NCI-H2081 treated with DMSO at 0.1 percent for 48 hours (cell line): Measurements from ENCODE around the gene ARHGAP9.

ENCODE experiments used
- DNase-seq: peaks from one replicate; lab custom pipeline; 2025; lab: John Stamatoyannopoulos, UW

The ARHGAP9 gene

GRCh38 chr12:57472391-57472790 lies 7.3 kb downstream of the ARHGAP9 start:
- no peak for DNase-seq

- DNase-seq: no peak
Measured at GRCh38 chr12:57471661-57472060, 8.0 kb downstream of the ARHGAP9 start.

- no peak for DNase-seq
Measured at GRCh38 chr12:57470970-57471656, 8.6 kb downstream of the ARHGAP9 start.

GRCh38 chr12:57470286-57470969 lies 9.2 kb downstream of the ARHGAP9 start:
- DNase-seq: no peak

- DNase-seq: no peak
Measured at GRCh38 chr12:57469296-57470164, 10.1 kb downstream of the ARHGAP9 start.

GRCh38 chr12:57467915-57468314 lies 11.8 kb downstream of the ARHGAP9 start:
- DNase-seq: no peak

- DNase-seq: no peak
Measured at GRCh38 chr12:57467212-57467874, 12.3 kb downstream of the ARHGAP9 start.

GRCh38 chr12:57465747-57466505 lies 13.7 kb downstream of the ARHGAP9 start:
- DNase-seq: no peak

GRCh38 chr12:57465030-57465746 lies 14.5 kb downstream of the ARHGAP9 start:
- no peak for DNase-seq

GRCh38 chr12:57464569-57464968 lies 15.1 kb downstream of the ARHGAP9 start:
- DNase-seq: no peak

GRCh38 chr12:57462912-57463253 lies 16.8 kb downstream of the ARHGAP9 start:
- no peak for DNase-seq

GRCh38 chr12:57462251-57462911 lies 17.3 kb downstream of the ARHGAP9 start:
- peak; percentile 39 for DNase-seq

- no peak for DNase-seq
Measured at GRCh38 chr12:57461917-57462250, 17.8 kb downstream of the ARHGAP9 start.

- DNase-seq: no peak
Measured at GRCh38 chr12:57461276-57461916, 18.3 kb downstream of the ARHGAP9 start.

GRCh38 chr12:57460841-57461275 lies 18.8 kb downstream of the ARHGAP9 start:
- no peak for DNase-seq

GRCh38 chr12:57460468-57460784 lies 19.2 kb downstream of the ARHGAP9 start:
- no peak for DNase-seq

- DNase-seq: no peak
Measured at GRCh38 chr12:57459750-57460467, 19.8 kb downstream of the ARHGAP9 start, which contains the start of gene GLI1. Gene GLI1, plus strand, starts transcription at chr12:57459785. Its CDS starts 3,907 bp downstream, at chr12:57463692.

- DNase-seq: peak; percentile 70
Measured at GRCh38 chr12:57459055-57459749, 20.5 kb downstream of the ARHGAP9 start.

GRCh38 chr12:57458665-57459054 lies 21.0 kb downstream of the ARHGAP9 start:
- DNase-seq: no peak
